ENCODE results near the gene MYBPC1. TPM values are rescaled to one million over a fixed set of nuclear protein-coding genes. Genes with fewer than 3 reads are reported as not detected.

MYBPC1 gene
- total and polyA plus RNA-seq, 2 of the 13 experiments (the other 11 are each of a cell fraction or from before 2014, with no cell fraction given): 0.31 to 0.53 TPM

- TF ChIP-seq MXD1 (CRISPR knock-in tag; IDR thresholded peaks at IDR 0.05): no peak
- TF ChIP-seq RBFOX2 (IDR thresholded peaks at IDR 0.05; ENCODE audit: low read depth, low read length): no peak
- TF ChIP-seq ZNF282 (IDR thresholded peaks at IDR 0.05; ENCODE audit: partially characterized antibody): no peak
- TF ChIP-seq NFAT5 (CRISPR knock-in tag; IDR thresholded peaks at IDR 0.05): no peak
- TF ChIP-seq ZNF33A (CRISPR knock-in tag; IDR thresholded peaks at IDR 0.05; ENCODE audit: borderline replicate concordance): no peak
- TF ChIP-seq FOSL2 (CRISPR knock-in tag; IDR thresholded peaks at IDR 0.05): peak; percentile 93
- TF ChIP-seq MTF2 (CRISPR knock-in tag; IDR thresholded peaks at IDR 0.05; ENCODE audit: borderline replicate concordance): no peak
- no peak for TF ChIP-seq YEATS4 (CRISPR knock-in tag; IDR thresholded peaks at IDR 0.05; ENCODE audit: borderline replicate concordance)
- TF ChIP-seq DRAP1 (CRISPR knock-in tag; IDR thresholded peaks at IDR 0.05): no peak
- no peak for TF ChIP-seq ZNF142 (CRISPR knock-in tag; IDR thresholded peaks at IDR 0.05)
- TF ChIP-seq ZNF205 (CRISPR knock-in tag; IDR thresholded peaks at IDR 0.05): no peak
- no peak for TF ChIP-seq MEF2D (CRISPR knock-in tag; IDR thresholded peaks at IDR 0.05)
- TF ChIP-seq ETV6 (CRISPR knock-in tag; conservative IDR thresholded peaks at IDR 0.05): no peak
- TF ChIP-seq MXI1 (IDR thresholded peaks at IDR 0.05; ENCODE audit: borderline replicate concordance, low read depth, low read length): no peak
Observed at GRCh38 chr12:101599311-101599710, 4.5 kb downstream of the MYBPC1 start (continued).
